Stimulated activated CD4-positive, alpha-beta T cell treated with anti-CD3 and anti-CD28 coated beads, Interleukin-1b, Interleukin-23, amount 100 ng/mL, for 1 hour (primary cell): ENCODE results near the gene TPRA1.
"Not testable (repeated sequence)": the region's sequence is repeated elsewhere in the genome, so short reads cannot be mapped to it uniquely, and the experiment has no call there.

Experiments
- DNase-seq, 2 donors: peaks; one replicate each; pipeline ENCODE4 v3.0.0-alpha.2; 2020; ENCODE audit warnings: low read depth in 2 of 2

The TPRA1 gene

GRCh38 chr3:127616836-127617605 is 26.5 kb upstream of the TPRA1 start:
- DNase-seq = no peak

- DNase-seq = no peak
Observed at GRCh38 chr3:127615631-127616305, 25.2 kb upstream of the TPRA1 start.

- no peak for DNase-seq
Observed at GRCh38 chr3:127614928-127615589, 24.5 kb upstream of the TPRA1 start.

GRCh38 chr3:127613406-127613805 is 22.9 kb upstream of the TPRA1 start:
- DNase-seq = no peak

GRCh38 chr3:127612966-127613365 is 22.4 kb upstream of the TPRA1 start:
- DNase-seq = no peak

- no peak for DNase-seq
Observed at GRCh38 chr3:127611251-127611650, 20.7 kb upstream of the TPRA1 start.

GRCh38 chr3:127610105-127610504 is 19.6 kb upstream of the TPRA1 start:
- no peak for DNase-seq

GRCh38 chr3:127608362-127608718 is 17.8 kb upstream of the TPRA1 start:
- DNase-seq = no peak

- DNase-seq = no peak
Observed at GRCh38 chr3:127607675-127608361, 17.3 kb upstream of the TPRA1 start.

GRCh38 chr3:127606981-127607595 is 16.6 kb upstream of the TPRA1 start:
- DNase-seq = no peak

- DNase-seq = no peak
Observed at GRCh38 chr3:127606086-127606805, 15.7 kb upstream of the TPRA1 start.

- not testable (repeated sequence) for DNase-seq
Observed at GRCh38 chr3:127605547-127605946, 15.0 kb upstream of the TPRA1 start.

- DNase-seq = no peak
Observed at GRCh38 chr3:127604546-127605165, 14.1 kb upstream of the TPRA1 start.

GRCh38 chr3:127604035-127604434 is 13.5 kb upstream of the TPRA1 start:
- DNase-seq = no peak

GRCh38 chr3:127600749-127601456 is 10.4 kb upstream of the TPRA1 start:
- DNase-seq = no peak

GRCh38 chr3:127598841-127599570 is 8.5 kb upstream of the TPRA1 start:
- no peak for DNase-seq

- no peak for DNase-seq
Observed at GRCh38 chr3:127597020-127597771, 6.7 kb upstream of the TPRA1 start.

GRCh38 chr3:127595303-127595702 is 4.8 kb upstream of the TPRA1 start:
- DNase-seq = no peak

GRCh38 chr3:127593178-127593577 is 2.6 kb upstream of the TPRA1 start:
- DNase-seq = no peak
